Mammary epithelial cell (primary cell): ENCODE results near the gene PTGDS.

Experiments used
- CTCF ChIP-seq, 2 donors: IDR thresholded peaks in 1 of 2; conservative IDR thresholded peaks in 1 of 2; 2 replicates each; pipeline ENCODE4 v1.5.1; 2011 to 2012; ENCODE audit warnings: inconsistent platforms in 2 of 2, low read length in 2 of 2, mild to moderate bottlenecking in 2 of 2, control low read depth in 1 of 2, low read depth in 1 of 2; ENCODE audit not compliant: insufficient read depth in 1 of 2; ENCODE audit errors: extremely low read depth in 1 of 2
- EZH2 ChIP-seq: IDR thresholded peaks from 2 replicates; pipeline ENCODE4 v1.6.1; 2012; ENCODE audit warnings: low read length, inconsistent platforms, borderline replicate concordance

DNA sequence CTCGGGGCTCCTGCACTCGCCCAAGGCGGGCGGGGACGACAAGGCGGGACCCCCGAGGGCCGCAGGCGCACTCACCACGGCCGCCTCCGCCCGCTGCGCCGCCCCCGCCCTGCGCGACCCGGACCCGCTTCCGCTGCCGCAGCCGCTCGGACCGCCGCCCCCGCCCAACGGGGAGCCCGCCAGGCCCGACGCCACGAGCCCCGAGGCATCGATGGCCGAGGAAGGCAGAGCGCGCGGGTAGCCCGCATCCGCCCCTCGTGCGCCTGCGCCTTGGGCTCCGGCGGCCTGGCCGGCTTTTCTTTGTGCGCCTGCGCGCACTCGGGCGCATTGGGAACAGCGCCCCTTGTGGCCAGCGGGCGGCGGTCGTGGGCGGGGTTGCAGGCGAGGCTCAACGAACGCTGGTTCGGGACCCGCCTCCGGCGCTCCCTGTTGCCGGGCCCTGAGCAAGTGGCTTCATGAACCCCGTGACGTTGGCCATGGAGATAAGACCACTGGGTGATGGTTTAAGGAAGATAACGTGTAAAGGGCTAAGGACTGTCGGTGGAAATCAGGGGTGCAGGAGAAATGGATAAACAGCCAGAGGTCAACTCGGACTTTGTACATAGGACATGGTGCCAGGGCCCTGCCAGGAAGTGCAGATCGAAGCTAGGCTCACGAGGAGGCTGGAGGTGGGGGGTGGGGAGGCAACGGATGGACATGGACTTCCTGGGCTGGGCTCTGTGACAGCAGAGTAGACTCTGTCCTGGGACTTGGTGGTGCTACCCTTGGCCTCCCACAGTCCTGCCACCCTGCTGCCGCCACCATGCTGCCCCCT is 32.6 kb upstream of the PTGDS start, which contains the start of the genes C8G and FBXW5:
- TF ChIP-seq CTCF (conservative IDR thresholded peaks at IDR 0.05 in 1 of 2, IDR thresholded peaks at IDR 0.05 in 1 of 2; ENCODE audit: extremely low read depth in 1 of 2, insufficient read depth in 1 of 2, low read depth in 1 of 2, low read length in 2 of 2) (peak; percentile 78 to 98), EZH2 (no peak)
